ENCODE results near the gene USP9Y.

USP9Y gene

GRCh38 chrY:12808046-12808445 is 107.0 kb downstream of the USP9Y start:
- DNase-seq: no peak

GRCh38 chrY:12809034-12809433 is 108.0 kb downstream of the USP9Y start:
- DNase-seq: no peak

GRCh38 chrY:12823408-12823807 is 122.4 kb downstream of the USP9Y start:
- no peak for DNase-seq

GRCh38 chrY:12826791-12827190 is 125.8 kb downstream of the USP9Y start:
- no peak for DNase-seq

GRCh38 chrY:12833284-12833683 is 132.3 kb downstream of the USP9Y start:
- no peak for DNase-seq

- DNase-seq: no peak
These were observed 136.5 kb downstream of the USP9Y start for GRCh38 chrY:12837550-12837949.

GRCh38 chrY:12841368-12841767 is 140.3 kb downstream of the USP9Y start:
- DNase-seq: no peak

- no peak for DNase-seq
These were observed 145.8 kb downstream of the USP9Y start for GRCh38 chrY:12846793-12847192.

GRCh38 chrY:12855791-12856275 is 154.8 kb downstream of the USP9Y start:
- DNase-seq: no peak

- DNase-seq: no peak
These were observed 166.9 kb downstream of the USP9Y start for GRCh38 chrY:12867960-12868359.

- no peak for DNase-seq
These were observed 195.9 kb downstream of the USP9Y start for GRCh38 chrY:12896973-12897372.

GRCh38 chrY:12898604-12899003 is 197.6 kb downstream of the USP9Y start:
- no peak for DNase-seq

GRCh38 chrY:12904618-12905516 is 203.8 kb downstream of the USP9Y start, which contains the start of gene DDX3Y:
Gene DDX3Y, plus strand, starts transcription at chrY:12904868. Its CDS starts 69 bp downstream, at chrY:12904937.
- DNase-seq: no peak

GRCh38 chrY:12905517-12905872 is 204.5 kb downstream of the USP9Y start:
- DNase-seq: no peak

GRCh38 chrY:12905895-12906294 is 204.9 kb downstream of the USP9Y start:
- no peak for DNase-seq
